Islet of Langerhans (tissue), 1 donor: Measurements from ENCODE around the gene SLC49A3.
A peak's percentile ranks its signal among the peaks of the same experiment; 100 is the strongest.
"Not testable (repeated sequence)": the region's sequence is repeated elsewhere in the genome, so short reads cannot be mapped to it uniquely, and the experiment has no call there.

Experiments
- FAIRE-seq: peaks from one replicate; lab custom pipeline; 2011; peaks lifted over from hg19 to GRCh38; lab: Jason Lieb, UNC

The SLC49A3 gene

GRCh38 chr4:680551-680927 is 8.4 kb downstream of the SLC49A3 start:
- FAIRE-seq: no peak

- FAIRE-seq: no peak
Measured at GRCh38 chr4:680091-680490, 8.9 kb downstream of the SLC49A3 start.

- FAIRE-seq: no peak
Measured at GRCh38 chr4:679629-680028, 9.3 kb downstream of the SLC49A3 start.

- FAIRE-seq: no peak
Measured at GRCh38 chr4:679104-679481, 9.9 kb downstream of the SLC49A3 start.

- FAIRE-seq: no peak
Measured at GRCh38 chr4:678331-679103, 10.4 kb downstream of the SLC49A3 start.

- FAIRE-seq: no peak
Measured at GRCh38 chr4:677431-678293, 11.3 kb downstream of the SLC49A3 start.

- FAIRE-seq: no peak
Measured at GRCh38 chr4:676871-677235, 12.1 kb downstream of the SLC49A3 start.

GRCh38 chr4:675980-676870 is 12.7 kb downstream of the SLC49A3 start:
- no peak for FAIRE-seq

- no peak for FAIRE-seq
Measured at GRCh38 chr4:675036-675882, 13.7 kb downstream of the SLC49A3 start.

- peak; percentile 36 for FAIRE-seq
Measured at GRCh38 chr4:674172-675035, 14.5 kb downstream of the SLC49A3 start, which contains the start of the genes ATP5ME and MYL5. ATP5ME (minus strand) TSS chr4:674276; CDS start chr4:674247, 29 bp downstream. MYL5 (plus strand) TSS chr4:674542; CDS start chr4:678027, 3,485 bp downstream.

- no peak for FAIRE-seq
Measured at GRCh38 chr4:673349-674091, 15.4 kb downstream of the SLC49A3 start.

GRCh38 chr4:671769-672168 is 17.2 kb downstream of the SLC49A3 start:
- no peak for FAIRE-seq

- FAIRE-seq: not testable (repeated sequence)
Measured at GRCh38 chr4:669806-670559, 19.0 kb downstream of the SLC49A3 start.

GRCh38 chr4:668219-668618 is 20.7 kb downstream of the SLC49A3 start:
- not testable (repeated sequence) for FAIRE-seq

GRCh38 chr4:667545-667925 is 21.4 kb downstream of the SLC49A3 start:
- FAIRE-seq: no peak

GRCh38 chr4:666822-667544 is 22.0 kb downstream of the SLC49A3 start:
- no peak for FAIRE-seq

GRCh38 chr4:666436-666810 is 22.5 kb downstream of the SLC49A3 start:
- FAIRE-seq: no peak

- no peak for FAIRE-seq
Measured at GRCh38 chr4:665751-666435, 23.1 kb downstream of the SLC49A3 start.
